Measurements from ENCODE around the gene BIRC2. TPM values are rescaled to one million over a fixed set of nuclear protein-coding genes. Genes with fewer than 3 reads are reported as not detected.

The BIRC2 gene
- total RNA-seq, 2 experiments from 2014 or later = 30.7 to 30.9 TPM

DNA sequence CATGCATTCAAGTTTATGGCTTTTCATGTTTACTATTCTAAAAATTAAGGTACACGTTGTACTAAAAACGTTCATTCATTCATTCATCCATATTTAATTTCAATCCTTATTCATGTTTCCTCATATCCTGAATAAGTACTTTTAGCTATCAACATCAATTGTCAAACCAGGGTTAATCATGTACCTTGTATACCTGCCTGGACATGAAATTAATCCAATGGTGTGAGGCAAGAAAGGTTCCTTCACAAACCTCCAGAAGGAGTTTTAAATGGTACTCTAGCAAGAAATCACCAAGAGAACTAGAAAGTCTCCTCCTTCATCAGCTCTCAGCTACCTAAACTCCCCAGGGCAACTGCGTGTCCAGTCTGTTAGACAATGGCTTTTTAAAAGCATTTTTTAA, 72.2 kb downstream of the BIRC2 start:
- Mint-ChIP-seq H3K9me3 (ENCODE audit: low read depth) (no peaks in the 10 kb centered on the region), H3K27ac (no peak overlapping the region), H3K36me3 (peaks cover 55% of the 10 kb centered on the region), H3K4me3 (no peak overlapping the region), H3K4me1 (peaks cover 72% of the 10 kb centered on the region), H3K27me3 (no peaks in the 10 kb centered on the region)
- DNase-seq (no peak), ATAC-seq (no peak)
- CTCF ChIA-PET = interaction anchor here (1.2 kb wide), 2 partner anchors 28 to 33 kb away, joined by 3 to 5 read pairs; no protein-coding TSS in a partner anchor

DNA sequence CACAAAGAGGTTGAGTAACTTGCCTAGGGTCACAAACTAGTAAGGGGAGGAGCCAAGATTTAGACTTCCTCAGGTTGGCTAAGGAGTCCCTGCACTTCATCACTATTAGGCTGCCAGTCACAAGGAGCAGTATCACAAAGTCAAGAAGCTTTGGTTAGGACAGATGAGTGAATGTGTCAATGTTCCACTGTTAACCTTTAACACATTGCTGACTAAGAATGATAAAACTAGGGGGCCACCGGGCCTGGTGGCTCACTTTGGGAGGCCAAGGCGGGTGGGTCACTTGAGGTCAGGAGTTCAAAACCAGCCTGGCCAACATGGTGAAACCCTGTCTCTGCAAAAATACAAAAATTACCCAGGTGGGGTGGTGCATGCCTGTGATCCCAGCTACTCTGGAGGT, 73.5 kb downstream of the BIRC2 start:
- CTCF ChIA-PET = interaction anchor here (0.7 to 1.1 kb wide), 2 partner anchors 21 to 54 kb away, joined by 3 read pairs; no protein-coding TSS in a partner anchor
- H3K4me3 Mint-ChIP-seq = no peak overlapping the region
- H3K4me1 Mint-ChIP-seq = peaks cover 68% of the 10 kb centered on the region
- no peak for DNase-seq
- ATAC-seq = peak; percentile 37
- peaks cover 50% of the 10 kb centered on the region for H3K36me3 Mint-ChIP-seq
- H3K27me3 Mint-ChIP-seq = no peaks in the 10 kb centered on the region
- no peak overlapping the region for H3K27ac Mint-ChIP-seq
- H3K9me3 Mint-ChIP-seq (ENCODE audit: low read depth) = no peaks in the 10 kb centered on the region

DNA sequence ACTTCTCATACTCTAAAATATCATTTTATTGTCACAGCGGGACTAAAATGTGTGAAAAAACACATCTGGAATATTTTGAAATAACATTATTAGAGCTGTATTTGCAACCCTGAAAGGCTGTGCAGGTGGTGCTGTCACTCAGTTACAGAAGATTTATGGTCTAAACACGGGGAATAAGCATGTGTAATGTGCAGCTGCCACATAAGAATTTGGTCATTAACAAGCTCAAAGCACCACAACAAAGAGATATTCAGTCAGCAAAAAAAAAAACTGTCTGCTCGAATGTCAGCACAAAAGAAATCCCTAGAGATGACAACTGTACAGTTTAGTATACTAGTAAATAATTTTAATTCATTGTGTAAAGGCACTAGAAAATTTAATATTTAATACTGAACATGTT, 74.2 kb downstream of the BIRC2 start:
- ATAC-seq (no peak), DNase-seq (no peak)
- no peak overlapping the region for H3K4me3 Mint-ChIP-seq
- no peak overlapping the region for H3K27ac Mint-ChIP-seq
- H3K27me3 Mint-ChIP-seq = no peaks in the 10 kb centered on the region
- no peaks in the 10 kb centered on the region for H3K9me3 Mint-ChIP-seq (ENCODE audit: low read depth)
- CTCF ChIA-PET = interaction anchor here (1.1 kb wide), 1 partner anchor 54 kb away, joined by 3 read pairs; no protein-coding TSS in a partner anchor
- peaks cover 51% of the 10 kb centered on the region for H3K36me3 Mint-ChIP-seq
- peaks cover 66% of the 10 kb centered on the region for H3K4me1 Mint-ChIP-seq

DNA sequence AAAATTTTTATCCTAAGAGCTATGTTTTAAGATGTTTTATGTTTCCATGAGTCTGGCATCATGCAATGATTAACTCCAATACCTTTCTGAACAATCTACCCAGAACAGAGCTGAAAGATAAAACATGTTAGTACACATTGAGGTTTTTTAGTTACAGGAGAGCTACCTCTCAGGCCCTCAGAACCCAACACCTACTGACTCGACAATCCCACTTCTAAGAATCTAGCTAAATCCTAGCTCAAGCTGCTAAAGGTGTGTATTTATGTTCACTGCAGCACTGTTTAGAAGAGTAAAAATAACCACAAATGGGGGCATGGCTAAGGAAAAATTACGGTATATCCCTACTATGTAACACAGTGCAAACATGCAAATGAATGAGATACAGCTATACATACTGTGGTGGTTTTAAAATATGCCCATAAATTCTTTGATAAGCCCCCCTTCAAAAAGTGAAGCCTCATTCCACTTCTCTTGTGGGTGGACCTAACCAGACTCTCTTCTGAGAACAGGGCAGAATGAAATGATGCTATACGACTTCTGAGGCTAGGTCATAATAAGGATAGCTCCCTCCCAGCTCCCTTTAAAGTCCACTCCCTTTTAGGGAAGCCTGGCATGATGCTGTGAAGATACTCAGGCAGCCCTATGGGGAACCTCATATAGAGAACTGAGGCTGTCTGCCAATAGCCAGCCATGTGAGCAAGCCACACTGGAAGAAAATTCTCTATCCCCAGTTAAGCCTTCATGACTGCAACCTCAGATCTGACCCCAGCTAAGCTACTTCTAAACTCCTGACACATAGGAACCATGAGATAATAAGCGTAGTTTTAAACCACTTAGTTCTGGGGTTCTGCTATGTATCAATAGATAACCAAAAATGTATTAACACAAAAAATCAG, 76.1 kb downstream of the BIRC2 start:
- no peak overlapping the region for H3K4me3 Mint-ChIP-seq
- ATAC-seq (peak; percentile 30), DNase-seq (no peak)
- no peaks in the 10 kb centered on the region for H3K27me3 Mint-ChIP-seq
- peaks cover 54% of the 10 kb centered on the region for H3K4me1 Mint-ChIP-seq
- CTCF ChIA-PET = interaction anchor here (1.0 kb wide), 1 partner anchor 21 kb away, joined by 4 read pairs; no protein-coding TSS in a partner anchor
- no peak overlapping the region for H3K27ac Mint-ChIP-seq
- H3K9me3 Mint-ChIP-seq (ENCODE audit: low read depth) = no peaks in the 10 kb centered on the region
- peaks cover 43% of the 10 kb centered on the region for H3K36me3 Mint-ChIP-seq

DNA sequence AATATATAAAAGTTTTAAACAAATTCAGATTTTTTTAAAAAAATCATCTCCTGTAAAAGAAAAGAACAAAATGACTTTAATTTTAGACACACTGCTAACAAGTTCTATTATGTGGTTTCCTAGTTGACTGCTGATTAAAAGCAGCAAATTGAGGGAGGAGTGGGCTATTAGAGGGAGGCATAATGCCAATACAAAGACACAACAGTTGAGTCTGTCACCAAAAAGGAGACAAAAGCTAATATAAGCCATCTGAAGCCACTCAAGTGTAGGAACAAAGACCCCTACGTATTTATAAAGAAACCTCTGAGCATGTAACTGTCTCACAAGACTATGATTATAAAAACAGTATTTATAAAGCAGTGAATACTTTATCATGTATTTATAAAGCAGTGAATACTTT, 76.9 kb downstream of the BIRC2 start:
- ATAC-seq = no peak
- no peaks in the 10 kb centered on the region for H3K27me3 Mint-ChIP-seq
- CTCF ChIA-PET = no interaction called here
- no peak overlapping the region for H3K27ac Mint-ChIP-seq
- DNase-seq = no peak
- no peaks in the 10 kb centered on the region for H3K9me3 Mint-ChIP-seq (ENCODE audit: low read depth)
- H3K4me1 Mint-ChIP-seq = peaks cover 51% of the 10 kb centered on the region
- peaks cover 40% of the 10 kb centered on the region for H3K36me3 Mint-ChIP-seq
- no peak overlapping the region for H3K4me3 Mint-ChIP-seq

DNA sequence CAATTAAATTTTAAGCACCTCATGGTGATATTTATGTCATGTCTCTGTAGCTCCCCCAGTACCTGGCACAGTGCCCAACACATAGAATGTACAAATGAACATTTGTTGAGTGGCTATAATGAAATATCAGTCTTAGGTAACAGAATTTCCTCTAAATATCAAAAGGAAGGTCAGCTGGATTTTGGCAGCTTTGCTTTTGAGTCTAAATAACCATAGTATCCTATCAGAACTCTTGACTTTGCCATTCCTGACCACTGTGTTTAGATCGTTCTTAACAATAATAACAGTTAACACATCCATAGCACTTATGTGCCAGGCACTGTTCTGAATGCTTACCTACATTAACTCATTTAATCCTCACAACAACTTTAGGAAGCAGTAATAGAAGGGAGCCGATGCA, 79.0 kb downstream of the BIRC2 start:
- Mint-ChIP-seq H3K9me3 (ENCODE audit: low read depth) (no peaks in the 10 kb centered on the region), H3K4me3 (no peak overlapping the region), H3K27me3 (no peaks in the 10 kb centered on the region), H3K4me1 (peaks cover 61% of the 10 kb centered on the region), H3K27ac (no peak overlapping the region), H3K36me3 (peaks cover 46% of the 10 kb centered on the region)
- DNase-seq (no peak), ATAC-seq (no peak)
- CTCF ChIA-PET = interaction anchor here (1.1 to 1.4 kb wide), 3 partner anchors 9 to 35 kb away, joined by 3 to 5 read pairs (median 3); no protein-coding TSS in a partner anchor

DNA sequence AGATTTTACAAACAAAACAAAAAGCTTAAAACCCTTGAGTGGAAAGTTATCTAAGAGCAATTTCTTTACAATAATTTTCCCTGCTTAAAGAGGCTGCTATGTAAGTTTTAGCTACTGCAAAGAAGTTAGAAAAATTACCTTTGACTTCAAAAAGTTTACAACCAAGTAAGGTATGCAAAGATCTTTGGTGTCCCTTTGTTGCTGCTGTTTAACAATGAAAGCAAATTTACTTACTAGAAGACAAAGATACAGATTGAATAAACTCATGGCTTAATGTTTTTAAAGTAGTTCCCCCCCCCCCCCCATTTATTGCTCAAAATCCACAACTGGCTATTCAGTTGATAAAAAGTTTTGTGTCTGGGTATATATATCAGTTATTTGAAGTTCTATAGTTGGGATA, 79.6 kb downstream of the BIRC2 start:
- ATAC-seq (no peak), DNase-seq (no peak)
- no peaks in the 10 kb centered on the region for H3K27me3 Mint-ChIP-seq
- H3K36me3 Mint-ChIP-seq = peaks cover 47% of the 10 kb centered on the region
- H3K9me3 Mint-ChIP-seq (ENCODE audit: low read depth) = no peaks in the 10 kb centered on the region
- H3K27ac Mint-ChIP-seq = no peak overlapping the region
- CTCF ChIA-PET = interaction anchor here (0.7 to 1.4 kb wide), 4 partner anchors 9 to 143 kb away, joined by 3 to 5 read pairs (median 3); no protein-coding TSS in a partner anchor
- H3K4me1 Mint-ChIP-seq = peaks cover 61% of the 10 kb centered on the region
- H3K4me3 Mint-ChIP-seq = no peak overlapping the region

DNA sequence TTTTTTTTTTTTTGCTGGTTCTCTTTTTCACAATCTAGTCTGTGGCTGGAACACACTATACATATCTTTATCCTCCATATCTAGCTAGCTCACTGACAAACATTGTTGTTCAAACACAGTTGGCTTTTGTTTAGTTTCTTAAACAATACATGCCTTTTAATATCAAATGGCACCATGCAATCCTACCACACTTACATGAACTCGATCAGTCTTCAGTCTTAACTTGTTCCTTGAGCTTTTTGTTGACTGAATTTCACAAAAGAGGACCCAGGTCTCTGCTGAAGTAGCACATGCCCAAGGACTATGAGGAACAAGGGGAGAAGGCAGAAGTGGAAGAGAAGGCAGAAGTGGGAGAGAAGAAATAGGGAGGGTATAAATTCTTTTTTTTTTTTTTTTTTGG, 80.1 kb downstream of the BIRC2 start:
- H3K9me3 Mint-ChIP-seq (ENCODE audit: low read depth) = peaks cover 2% of the 10 kb centered on the region
- DNase-seq = no peak
- peaks cover 48% of the 10 kb centered on the region for H3K36me3 Mint-ChIP-seq
- CTCF ChIA-PET = interaction anchor here (0.7 to 1.4 kb wide), 3 partner anchors 12 to 143 kb away, joined by 3 to 5 read pairs (median 3); no protein-coding TSS in a partner anchor
- H3K27ac Mint-ChIP-seq = peak overlapping the region; percentile 9
- H3K4me1 Mint-ChIP-seq = peaks cover 63% of the 10 kb centered on the region
- no peak overlapping the region for H3K4me3 Mint-ChIP-seq
- H3K27me3 Mint-ChIP-seq = no peaks in the 10 kb centered on the region
- no peak for ATAC-seq

Other genes with a start within 250 kb of the BIRC2 start
- gene YAP1, start 236.8 kb upstream of the BIRC2 start, total RNA-seq = under 1 TPM in 1 of 2 experiments, not detected in 1; 0.09 TPM
- 100 to 1,000 TPM in 1 of 2 experiments, 10 to 100 TPM in 1; 46.4 to 231 TPM for gene BIRC3, start 29.7 kb upstream of the BIRC2 start, total RNA-seq
- 100 to 1,000 TPM; 194 to 242 TPM for gene TMEM123, start 105.6 kb downstream of the BIRC2 start, total RNA-seq
- gene MMP7, start 183.5 kb downstream of the BIRC2 start, total RNA-seq = not detected

Data from activated CD8-positive, alpha-beta memory T cell treated with anti-CD3 and anti-CD28 coated beads, Interleukin-2, amount 10 ng/mL, durations not matched to agents 7 days and 5 days (primary cell).